AG04450 (cell line): ENCODE measurements around the gene SEC16A. TPM values are rescaled to one million over a fixed set of nuclear protein-coding genes. Genes with fewer than 3 reads are reported as not detected.

Source experiments
- CTCF ChIA-PET: fragments of 300-600, 350-600 bp; formaldehyde crosslinking; extraction: SDS; loops from one replicate; lab custom pipeline; 2022; ENCODE audit warnings: antibody characterized with exemption, inconsistent platforms; lab: Charles Lee
- POLR2A ChIA-PET: fragments of 350-600 bp; formaldehyde crosslinking; extraction: SDS; loops from one replicate; lab custom pipeline; 2021; ENCODE audit warnings: antibody characterized with exemption, inconsistent platforms; lab: Yijun Ruan, JAX
- DNase-seq: peaks from one replicate; pipeline ENCODE4 v3.0.0-alpha.2; 2011; ENCODE audit warnings: low read depth, low spot score
- H3K27ac ChIP-seq: one replicate; pipeline ENCODE4 v1.5.1; 2012; ENCODE audit warnings: low read depth, low read length, control low read depth
- H3K27me3 ChIP-seq: one replicate; pipeline ENCODE4 v1.6.0; 2012; ENCODE audit warnings: low read length; ENCODE audit not compliant: control insufficient read depth, insufficient read depth
- H3K4me3 ChIP-seq: 2 replicates; pipeline ENCODE4 v1.5.1; 2011; ENCODE audit warnings: mild to moderate bottlenecking, low read depth, low read length, control low read depth
- H3K9me3 ChIP-seq: 2 replicates; pipeline ENCODE4 v1.5.1; 2012; ENCODE audit warnings: low read length; ENCODE audit not compliant: control insufficient read depth, insufficient read depth
- polyA plus RNA-seq: library from polyadenylated mRNA; depleted of rRNA; stranded (reverse); fragments of >200 nt; gene quantifications from 2 replicates; pipeline ENCODE4 v1.2.3, GENCODE V29; 2011
- TF ChIP-seq, protein P1 (sequence below): IDR thresholded peaks from 2 replicates; pipeline ENCODE4 v1.5.1; 2011; ENCODE audit warnings: low read depth, low read length, control low read depth, inconsistent platforms

SEC16A gene
- polyA plus RNA-seq, 1 experiment: 23.2 TPM

DNA sequence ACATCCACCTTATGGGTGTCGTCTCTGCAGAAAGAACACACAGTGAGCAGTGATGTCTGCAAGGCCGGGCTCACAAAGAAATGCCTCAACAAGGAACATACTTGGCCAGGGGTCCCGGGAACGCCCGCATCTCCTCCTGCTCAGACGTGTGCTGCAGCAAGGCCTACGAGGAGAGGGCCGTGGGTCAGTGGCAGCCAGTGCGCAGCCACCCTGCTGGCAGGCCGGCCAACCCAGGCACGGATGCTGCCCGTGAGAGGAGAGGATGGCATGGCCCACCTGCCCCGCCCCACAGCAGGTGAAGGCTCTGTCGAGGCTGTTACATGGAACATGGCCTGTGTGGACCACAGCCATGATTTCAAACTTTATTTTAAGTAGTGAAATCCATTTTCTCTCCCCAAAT lies 19.3 kb downstream of the SEC16A start:
- POLR2A ChIA-PET: no interaction called here
- no peaks in the 10 kb centered on the region for H3K27me3 ChIP-seq
- TF ChIP-seq, protein P1, sequence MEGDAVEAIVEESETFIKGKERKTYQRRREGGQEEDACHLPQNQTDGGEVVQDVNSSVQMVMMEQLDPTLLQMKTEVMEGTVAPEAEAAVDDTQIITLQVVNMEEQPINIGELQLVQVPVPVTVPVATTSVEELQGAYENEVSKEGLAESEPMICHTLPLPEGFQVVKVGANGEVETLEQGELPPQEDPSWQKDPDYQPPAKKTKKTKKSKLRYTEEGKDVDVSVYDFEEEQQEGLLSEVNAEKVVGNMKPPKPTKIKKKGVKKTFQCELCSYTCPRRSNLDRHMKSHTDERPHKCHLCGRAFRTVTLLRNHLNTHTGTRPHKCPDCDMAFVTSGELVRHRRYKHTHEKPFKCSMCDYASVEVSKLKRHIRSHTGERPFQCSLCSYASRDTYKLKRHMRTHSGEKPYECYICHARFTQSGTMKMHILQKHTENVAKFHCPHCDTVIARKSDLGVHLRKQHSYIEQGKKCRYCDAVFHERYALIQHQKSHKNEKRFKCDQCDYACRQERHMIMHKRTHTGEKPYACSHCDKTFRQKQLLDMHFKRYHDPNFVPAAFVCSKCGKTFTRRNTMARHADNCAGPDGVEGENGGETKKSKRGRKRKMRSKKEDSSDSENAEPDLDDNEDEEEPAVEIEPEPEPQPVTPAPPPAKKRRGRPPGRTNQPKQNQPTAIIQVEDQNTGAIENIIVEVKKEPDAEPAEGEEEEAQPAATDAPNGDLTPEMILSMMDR: no peak
- no peak for DNase-seq
- CTCF ChIA-PET: no interaction called here
- no peak overlapping the region for H3K27ac ChIP-seq
- no peak overlapping the region for H3K4me3 ChIP-seq
- H3K9me3 ChIP-seq: no peaks in the 10 kb centered on the region

DNA sequence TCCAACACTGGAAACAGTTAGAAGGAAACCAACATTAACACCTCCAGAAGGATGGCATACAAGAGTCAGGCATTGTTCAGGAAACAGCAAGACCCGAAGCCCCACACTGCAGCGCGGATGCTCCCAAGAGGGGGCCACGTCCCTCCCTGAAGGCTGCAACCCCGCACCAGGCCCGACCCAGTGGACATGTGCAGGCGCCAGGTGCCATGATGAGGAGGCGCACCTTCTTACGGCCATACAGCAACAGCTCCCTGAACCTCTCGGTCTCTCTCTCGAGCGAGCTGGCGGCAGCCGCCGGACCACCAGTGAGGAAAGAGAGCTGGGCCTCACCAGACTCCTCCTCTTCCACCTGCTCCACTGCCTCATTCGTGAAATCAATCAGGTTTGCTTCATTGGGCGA lies 20.2 kb downstream of the SEC16A start:
- Histone ChIP-seq H3K9me3 (no peaks in the 10 kb centered on the region), H3K27ac (no peak overlapping the region), H3K27me3 (no peaks in the 10 kb centered on the region), H3K4me3 (no peak overlapping the region)
- CTCF ChIA-PET: no interaction called here
- POLR2A ChIA-PET: no interaction called here
- DNase-seq: no peak
- TF ChIP-seq, protein P1: no peak

DNA sequence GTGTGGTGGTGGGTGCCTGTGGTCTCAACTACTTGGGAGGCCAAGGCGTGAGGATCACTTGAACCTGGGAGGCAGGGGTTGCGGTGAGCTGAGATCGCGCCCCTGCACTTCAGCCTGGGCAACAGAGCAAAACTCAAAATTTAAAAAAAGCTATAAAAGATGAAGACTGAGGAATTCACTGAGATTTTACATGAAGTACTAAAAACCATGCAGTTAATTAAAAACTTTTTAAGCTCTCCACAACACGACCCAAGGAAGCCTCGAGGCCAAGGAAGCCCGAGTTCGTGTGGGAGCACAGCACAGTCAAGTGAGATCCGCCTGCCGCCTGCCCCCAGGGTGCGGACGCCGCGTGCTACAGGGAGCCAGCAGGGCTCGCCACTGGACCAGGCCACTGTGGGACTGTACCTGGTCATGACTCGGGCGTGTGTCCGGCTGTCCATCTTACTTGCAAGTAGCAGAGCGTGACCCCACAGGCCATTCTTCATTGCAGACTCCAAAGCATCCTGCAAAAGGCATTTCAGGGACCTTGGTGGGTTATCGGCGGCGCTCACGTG lies 22.0 kb downstream of the SEC16A start:
- Histone ChIP-seq H3K27ac (no peak overlapping the region), H3K9me3 (no peaks in the 10 kb centered on the region), H3K4me3 (no peak overlapping the region), H3K27me3 (no peaks in the 10 kb centered on the region)
- CTCF ChIA-PET: interaction anchor here (2.1 kb wide), 1 partner anchor 21 kb away, joined by 7 read pairs; no protein-coding TSS in a partner anchor
- POLR2A ChIA-PET: no interaction called here
- TF ChIP-seq, protein P1: no peak
- no peak for DNase-seq

DNA sequence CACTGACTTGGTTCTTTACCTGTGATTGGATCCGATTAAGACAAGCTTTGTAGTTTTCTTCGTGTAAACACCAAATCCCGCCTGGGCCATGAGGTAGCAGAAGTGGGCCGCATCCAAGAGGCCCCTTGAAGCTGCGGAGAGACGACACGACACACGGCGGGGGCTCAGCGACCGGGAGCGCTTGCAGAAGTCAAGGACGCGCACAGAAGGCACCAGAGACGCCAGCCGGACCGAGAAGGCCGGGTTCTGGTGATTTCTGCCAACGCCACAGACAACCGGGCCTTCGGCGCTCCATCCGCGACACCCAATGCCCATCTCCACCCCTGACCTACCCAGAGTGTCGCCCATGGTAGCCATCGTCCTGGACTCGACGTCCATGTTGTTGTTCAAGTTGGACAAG lies 23.4 kb downstream of the SEC16A start:
- ChIA-PET POLR2A (no interaction called here), CTCF (interaction anchor here (0.6 to 2.1 kb wide), 2 partner anchors 19 to 69 kb away, joined by 3 to 7 read pairs; no protein-coding TSS in a partner anchor)
- TF ChIP-seq, protein P1: no peak
- no peaks in the 10 kb centered on the region for H3K27me3 ChIP-seq
- H3K4me3 ChIP-seq: no peak overlapping the region
- DNase-seq: no peak
- no peak overlapping the region for H3K27ac ChIP-seq
- H3K9me3 ChIP-seq: no peaks in the 10 kb centered on the region

DNA sequence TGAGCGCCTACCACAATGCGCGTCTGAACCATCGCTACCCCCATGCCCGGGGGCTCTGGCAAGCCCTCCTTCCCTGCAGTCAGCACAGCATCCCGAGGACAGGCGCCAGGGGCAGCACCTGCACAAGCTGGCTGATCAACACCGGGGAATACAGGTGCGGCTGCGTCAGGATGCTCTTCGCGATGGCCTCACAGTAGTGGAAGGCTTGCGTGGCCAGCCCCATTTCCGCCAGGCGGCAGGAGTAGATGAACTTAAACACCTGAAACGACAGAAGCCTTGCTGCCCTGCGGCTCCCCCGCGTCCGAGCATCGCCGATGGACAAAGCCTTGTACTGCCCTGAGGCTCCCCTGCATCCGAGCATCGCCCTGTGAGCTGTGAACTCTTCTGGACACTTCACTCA lies 25.5 kb downstream of the SEC16A start:
- POLR2A ChIA-PET: no interaction called here

More for the DNA sequence above, 25.5 kb downstream of the SEC16A start:
- Histone ChIP-seq H3K4me3 (no peak overlapping the region), H3K27ac (no peak overlapping the region), H3K27me3 (no peaks in the 10 kb centered on the region), H3K9me3 (no peaks in the 10 kb centered on the region)
- CTCF ChIA-PET: no interaction called here
- TF ChIP-seq, protein P1: no peak
- DNase-seq: no peak
